Activated T-cell treated with anti-CD3 and anti-CD28 coated beads for 1 hour (primary cell): Measurements from ENCODE around the gene MYH1.

Experiments
- DNase-seq: peaks from one replicate; pipeline ENCODE4 v3.0.0-alpha.2; 2020; ENCODE audit warnings: low read depth

MYH1 gene

DNA sequence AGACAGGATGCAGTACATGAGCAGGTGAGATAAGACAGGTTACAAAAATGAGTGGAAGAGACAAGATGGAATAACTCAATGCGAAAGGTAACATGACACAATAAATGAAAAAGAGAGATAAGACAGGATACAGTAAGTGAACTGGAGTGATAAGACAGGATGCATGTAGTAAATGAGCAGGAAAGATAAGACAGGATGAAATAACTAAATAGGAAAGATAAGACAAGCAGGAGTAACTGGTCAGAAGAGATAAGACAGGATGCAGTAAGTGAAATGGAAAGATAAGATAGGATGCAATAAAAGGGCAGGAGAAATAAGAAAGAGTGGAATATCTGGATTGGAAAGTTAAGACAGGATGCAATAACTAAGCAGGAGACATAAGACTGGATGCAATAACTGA lies 40.6 kb downstream of the MYH1 start:
- DNase-seq, result no peak

DNA sequence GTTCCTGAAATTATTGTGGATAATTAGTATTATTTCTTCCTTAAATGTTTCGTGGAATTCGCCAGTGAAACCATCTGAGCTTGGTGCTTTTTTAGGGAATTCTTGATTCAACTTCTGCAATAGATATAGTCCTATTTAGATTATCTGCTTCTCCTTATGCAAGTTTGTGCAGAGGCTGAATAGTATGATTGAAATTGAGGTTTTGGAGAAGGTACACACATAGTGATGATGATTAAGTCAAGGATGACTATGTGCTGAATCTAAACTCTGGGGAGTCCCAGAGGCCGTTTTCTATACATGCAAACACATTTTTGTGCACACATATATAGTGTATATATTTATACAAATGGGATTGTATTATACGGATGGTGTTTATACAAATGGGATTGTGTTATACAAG lies 43.8 kb downstream of the MYH1 start:
- DNase-seq, result no peak

DNA sequence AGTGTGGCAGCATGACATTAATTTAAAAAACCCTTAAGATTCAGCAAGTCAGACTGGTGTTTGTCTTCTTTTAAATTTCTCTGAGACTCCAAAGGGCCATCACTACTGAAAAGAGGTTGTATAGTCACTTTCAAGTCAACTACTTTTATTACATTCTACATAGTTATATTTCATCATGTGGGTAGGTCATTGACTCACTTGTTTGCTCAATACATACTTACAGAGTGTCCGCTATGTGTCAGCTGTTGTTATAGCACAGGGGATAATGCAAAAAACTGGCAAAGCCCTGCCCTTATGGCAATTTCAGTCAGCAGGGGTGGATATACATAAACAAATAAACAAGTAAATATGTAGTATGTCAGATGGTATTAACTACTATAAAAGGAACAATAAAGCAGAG lies 46.5 kb downstream of the MYH1 start:
- no peak for DNase-seq

DNA sequence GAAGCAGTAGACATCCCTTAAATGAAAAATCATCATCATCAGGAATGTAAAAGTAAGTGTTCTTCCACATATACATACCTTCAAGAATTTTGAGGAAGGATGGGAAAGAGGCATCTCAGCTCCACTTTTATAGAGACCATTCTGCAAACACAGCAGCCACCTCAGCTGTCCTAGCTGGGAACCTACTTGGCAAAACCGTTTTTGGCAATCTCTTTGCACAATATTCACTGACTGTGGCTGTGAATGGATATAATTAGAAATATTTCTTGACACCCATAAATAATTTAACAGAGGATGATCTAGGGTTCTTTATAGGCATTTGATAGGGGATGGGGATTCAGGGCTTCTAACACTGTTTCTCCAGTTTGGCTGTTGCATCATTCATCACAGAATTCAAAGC lies 48.9 kb downstream of the MYH1 start, which contains the start of gene MYH4:
Gene MYH4, minus strand, starts transcription at position 101 of the 400 bp plus-strand sequence. CDS start 2,814 bp downstream, outside the sequence.
- DNase-seq, result no peak

DNA sequence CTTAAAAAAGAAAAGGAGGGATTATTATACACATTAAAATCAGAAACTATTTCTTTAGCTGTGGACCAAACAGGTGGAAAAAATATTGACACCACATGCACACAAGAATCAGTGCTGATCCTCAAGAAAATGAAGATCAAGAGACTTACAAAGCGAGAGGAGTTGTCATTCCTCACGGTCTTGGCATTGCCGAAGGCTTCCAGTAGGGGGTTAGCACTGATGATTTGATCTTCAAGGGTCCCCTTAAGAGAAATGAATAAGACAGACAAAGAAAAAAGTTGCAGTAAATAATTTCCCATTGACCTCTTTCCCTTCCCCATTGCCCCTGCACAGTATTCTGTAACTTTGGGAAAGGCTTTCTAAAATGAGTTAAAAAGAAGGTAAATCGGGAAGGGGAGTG lies 54.9 kb downstream of the MYH1 start:
- no peak for DNase-seq

DNA sequence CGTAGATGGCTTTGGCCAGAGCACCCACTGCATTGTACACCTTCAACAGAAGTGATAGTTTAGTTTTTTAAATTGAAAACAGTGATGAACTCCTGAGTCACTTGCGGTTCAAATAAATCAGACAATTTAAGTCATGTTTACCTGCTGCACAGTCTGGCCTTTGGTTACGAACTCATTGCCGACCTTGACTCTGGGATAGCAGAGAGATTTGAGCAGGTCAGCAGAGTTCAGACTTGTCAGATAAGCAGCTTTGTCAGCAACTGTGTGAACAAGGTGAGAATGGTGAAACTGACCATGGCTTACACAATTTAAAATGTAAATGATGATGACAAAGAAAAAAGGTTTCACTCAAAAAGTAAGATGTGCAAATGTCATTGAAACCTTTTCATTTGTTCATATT lies 58.3 kb downstream of the MYH1 start:
- DNase-seq, result no peak

DNA sequence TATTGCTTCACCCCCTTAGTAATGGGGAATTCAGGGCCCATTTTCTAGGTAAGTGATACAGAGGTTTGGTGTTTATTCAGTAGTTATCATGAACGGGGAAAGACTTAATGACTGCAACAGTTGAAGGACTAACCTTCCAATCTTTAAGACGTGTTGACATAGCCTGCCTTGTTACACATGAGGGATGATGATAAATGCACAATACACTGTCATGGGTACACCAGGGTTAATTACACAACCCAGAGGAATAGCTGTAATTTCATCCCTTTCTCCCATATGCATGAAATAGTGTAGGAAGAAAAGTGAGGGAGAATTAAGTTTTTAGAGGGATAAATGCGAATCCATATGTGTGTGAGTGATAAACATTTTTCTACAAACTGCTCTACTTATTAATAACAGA lies 59.6 kb downstream of the MYH1 start:
- no peak for DNase-seq

DNA sequence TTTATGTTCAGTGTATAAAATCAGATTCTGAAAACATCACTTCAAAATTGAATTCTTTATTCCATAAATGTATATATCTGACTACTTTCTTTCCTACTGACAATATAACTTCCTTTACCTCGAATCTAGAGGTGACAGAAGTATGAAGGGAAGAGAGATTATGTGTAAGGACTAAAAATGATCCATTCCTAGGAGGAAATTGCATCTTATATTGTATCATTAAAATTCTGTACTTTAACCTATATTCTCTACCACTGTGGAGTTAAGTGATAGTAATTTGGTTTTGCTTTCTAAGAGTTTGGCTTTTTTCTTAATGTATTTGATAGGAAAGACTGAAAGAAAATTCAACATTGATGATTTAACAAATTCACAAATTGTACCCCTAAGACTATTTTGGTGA lies 60.4 kb downstream of the MYH1 start:
- no peak for DNase-seq

DNA sequence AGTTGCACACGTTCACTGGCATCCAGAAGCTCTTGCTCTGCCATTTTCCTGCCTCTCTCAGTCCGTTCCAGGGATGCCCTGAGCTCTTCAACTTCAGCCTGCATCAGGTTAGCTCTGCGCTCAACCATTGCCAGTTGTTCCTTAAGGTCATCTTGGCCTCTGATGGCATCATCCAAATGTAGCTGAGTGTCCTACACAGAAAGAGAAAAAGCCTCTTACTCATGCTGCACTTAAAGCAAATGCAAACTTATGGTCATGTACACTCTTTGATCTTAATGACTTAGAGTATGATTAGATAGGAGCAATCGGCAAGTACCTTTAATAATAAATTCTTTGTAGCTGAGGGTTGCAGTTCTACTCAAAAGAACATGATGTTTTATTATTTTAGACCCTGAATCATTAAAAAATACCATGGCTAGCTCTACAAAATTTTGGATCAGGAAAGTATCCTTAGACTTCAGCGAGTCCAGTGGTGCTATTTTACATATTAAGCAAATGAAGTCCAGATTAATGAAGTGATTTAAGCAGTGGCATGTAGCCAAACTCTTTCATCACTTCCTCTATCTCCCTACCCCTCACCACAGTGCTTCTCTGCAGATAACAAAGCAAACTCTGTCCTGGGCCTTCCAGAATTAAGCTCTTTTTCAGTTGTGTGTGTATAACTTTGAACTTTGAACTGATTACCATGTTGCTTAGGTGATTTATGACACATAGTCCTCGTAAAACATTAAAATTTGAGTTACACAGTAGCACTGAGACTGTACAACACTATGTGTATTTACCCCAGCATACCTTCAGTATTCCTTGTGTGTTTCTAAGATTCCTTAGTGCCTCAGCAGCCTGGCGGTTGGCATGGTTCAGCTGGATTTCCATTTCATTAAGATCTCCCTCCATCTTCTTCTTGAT lies 71.1 kb downstream of the MYH1 start:
- no peak for DNase-seq
